ENCODE data around the gene ZDHHC3.
"Not testable (repeated sequence)": the region's sequence is repeated elsewhere in the genome, so short reads cannot be mapped to it uniquely, and the experiment has no call there.

The ZDHHC3 gene

GRCh38 chr3:44993471-44994205 is 17.7 kb upstream of the ZDHHC3 start:
- no peak for DNase-seq

GRCh38 chr3:44992555-44993470 is 16.8 kb upstream of the ZDHHC3 start:
- DNase-seq: peak; percentile 27

GRCh38 chr3:44991326-44991725 is 15.4 kb upstream of the ZDHHC3 start:
- no peak for DNase-seq

DNA sequence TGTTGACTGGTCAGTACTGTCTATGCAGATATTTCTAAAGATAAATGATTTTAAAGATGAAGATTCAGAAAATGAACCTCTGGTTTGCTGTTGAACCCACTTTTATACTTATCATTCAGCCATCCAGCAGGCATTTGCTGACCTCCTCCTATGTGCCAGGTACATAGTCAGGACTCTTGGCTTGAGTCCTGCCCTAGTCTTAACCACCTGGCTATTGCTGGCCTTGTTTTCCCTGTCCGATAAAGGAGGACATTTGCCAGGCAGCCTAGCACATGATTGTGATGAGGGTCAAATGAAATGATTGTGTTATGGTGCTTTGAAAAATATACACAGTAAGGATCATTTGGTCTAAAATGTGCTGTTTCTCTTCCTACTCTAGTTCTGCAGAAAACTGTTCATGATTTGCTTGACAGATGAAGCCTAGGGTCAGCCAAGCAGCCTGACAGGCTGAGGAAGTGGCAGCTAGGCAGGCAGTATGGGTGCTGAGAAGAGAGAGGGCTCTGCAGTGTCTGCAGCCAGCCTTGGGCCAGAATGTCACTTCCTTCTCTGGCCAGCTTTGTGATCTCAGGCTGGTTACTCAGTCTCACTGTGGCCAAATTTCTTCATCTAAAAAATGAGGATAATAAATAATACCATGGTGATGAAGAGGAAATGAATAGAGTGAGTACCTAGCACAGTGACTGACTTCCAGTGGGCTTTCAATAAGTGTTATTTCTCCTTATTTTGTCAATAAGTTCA is 13.8 kb upstream of the ZDHHC3 start:
- no peak for DNase-seq

- no peak for DNase-seq
Observed at GRCh38 chr3:44989141-44989540, 13.2 kb upstream of the ZDHHC3 start.

DNA sequence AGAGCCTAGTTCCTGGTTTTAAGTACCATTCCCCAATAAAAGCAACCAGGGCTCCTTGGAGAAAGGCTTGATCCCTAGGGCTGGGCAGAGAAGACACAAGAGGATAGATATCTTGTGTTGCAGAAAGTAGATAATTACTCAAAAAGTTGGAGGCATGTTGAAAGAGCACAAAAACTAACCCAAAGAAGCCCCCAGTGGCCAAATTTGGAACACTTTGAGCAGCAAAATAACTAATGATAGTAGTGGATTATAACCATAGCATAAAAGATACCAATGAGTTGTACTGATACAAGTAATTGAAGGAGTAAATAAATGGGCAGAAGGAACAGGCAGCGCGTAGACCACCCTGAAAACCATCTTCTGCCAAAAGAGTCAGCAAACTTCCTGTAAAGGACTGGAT is 12.1 kb upstream of the ZDHHC3 start:
- no peak for DNase-seq

GRCh38 chr3:44987332-44987731 is 11.4 kb upstream of the ZDHHC3 start:
- no peak for DNase-seq

DNA sequence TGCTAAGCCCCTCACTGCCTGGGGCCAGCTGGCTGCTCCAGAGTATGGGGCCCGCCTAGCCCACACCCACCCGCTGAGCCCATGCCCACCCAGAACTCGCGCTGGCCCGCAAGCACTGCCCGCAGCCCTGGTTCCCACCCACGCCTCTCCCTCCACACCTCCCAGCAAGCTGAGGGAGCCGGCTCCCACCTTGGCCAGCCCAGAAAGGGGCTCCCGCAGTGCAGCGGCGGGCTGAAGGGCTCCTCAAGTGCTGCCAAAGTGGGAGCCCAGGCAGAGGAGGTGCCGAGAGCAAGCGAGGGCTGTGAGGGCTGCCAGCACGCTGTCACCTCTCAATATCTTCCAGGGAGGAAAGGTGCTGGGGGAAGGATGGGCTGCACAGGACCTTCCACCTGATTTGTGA is 10.4 kb upstream of the ZDHHC3 start:
- not testable (repeated sequence) for DNase-seq

DNA sequence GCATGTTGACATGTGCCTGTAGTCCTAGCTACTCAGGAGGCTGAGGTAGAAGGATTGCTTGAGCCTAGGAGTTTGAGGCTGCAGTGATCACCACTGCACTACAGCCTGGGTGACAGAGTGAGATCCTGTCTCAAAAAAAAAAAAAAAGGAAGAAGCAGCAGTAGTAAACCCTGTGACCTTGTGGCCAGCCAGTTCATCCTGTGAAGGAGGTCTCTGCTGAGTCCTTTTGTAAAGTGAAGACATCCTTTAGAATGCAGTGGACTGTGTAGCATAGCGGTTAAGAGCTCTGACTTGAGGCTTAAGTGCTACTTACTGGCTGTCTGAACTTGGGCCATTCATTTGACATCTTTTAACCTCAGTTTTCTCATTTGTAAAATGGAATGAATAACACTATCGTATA is 8.4 kb upstream of the ZDHHC3 start:
- DNase-seq: no peak

- DNase-seq: no peak
Observed at GRCh38 chr3:44983484-44983941, 7.5 kb upstream of the ZDHHC3 start.

DNA sequence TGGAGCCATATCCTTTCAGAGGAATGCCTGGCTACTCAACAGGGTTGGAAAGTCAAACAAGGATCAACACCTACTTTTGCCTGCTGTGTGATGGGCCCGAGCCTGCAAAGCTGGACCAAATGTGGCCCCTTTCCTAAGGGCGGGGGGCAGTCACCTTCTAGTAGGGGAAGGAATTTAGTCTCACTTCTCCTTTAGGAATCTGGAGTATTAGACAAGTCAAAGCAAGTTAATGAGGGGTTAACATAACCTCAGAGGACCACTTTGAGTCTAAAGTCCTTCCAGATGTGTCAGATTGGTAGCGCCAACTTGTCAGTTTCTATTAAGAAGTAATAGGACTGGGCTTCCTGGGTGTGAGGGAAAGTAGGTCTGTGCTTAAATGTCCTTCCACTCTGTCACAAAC is 6.8 kb upstream of the ZDHHC3 start:
- DNase-seq: no peak

- no peak for DNase-seq
Observed at GRCh38 chr3:44981751-44982150, 5.8 kb upstream of the ZDHHC3 start.

DNA sequence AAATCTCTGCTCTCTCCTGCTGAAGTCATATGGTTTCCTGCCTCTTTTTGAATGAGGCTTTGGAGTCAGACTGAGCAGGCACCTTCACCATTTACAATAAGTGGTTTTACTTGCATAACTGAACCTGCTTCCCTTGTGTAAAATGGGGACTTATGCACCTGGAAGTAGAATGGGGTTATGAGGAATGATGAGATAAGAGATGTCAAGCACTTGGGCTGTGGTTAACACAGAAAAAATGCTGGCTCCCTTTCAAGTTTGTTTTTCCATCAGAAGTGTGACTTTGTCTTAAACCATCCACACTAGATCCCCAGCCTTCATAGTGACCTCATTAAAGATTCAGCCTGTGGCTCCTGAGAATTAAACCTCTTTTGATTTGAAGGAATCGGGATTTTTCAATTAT is 5.2 kb upstream of the ZDHHC3 start:
- no peak for DNase-seq

GRCh38 chr3:44974416-44974815 is 1.6 kb downstream of the ZDHHC3 start:
- no peak for DNase-seq

DNA sequence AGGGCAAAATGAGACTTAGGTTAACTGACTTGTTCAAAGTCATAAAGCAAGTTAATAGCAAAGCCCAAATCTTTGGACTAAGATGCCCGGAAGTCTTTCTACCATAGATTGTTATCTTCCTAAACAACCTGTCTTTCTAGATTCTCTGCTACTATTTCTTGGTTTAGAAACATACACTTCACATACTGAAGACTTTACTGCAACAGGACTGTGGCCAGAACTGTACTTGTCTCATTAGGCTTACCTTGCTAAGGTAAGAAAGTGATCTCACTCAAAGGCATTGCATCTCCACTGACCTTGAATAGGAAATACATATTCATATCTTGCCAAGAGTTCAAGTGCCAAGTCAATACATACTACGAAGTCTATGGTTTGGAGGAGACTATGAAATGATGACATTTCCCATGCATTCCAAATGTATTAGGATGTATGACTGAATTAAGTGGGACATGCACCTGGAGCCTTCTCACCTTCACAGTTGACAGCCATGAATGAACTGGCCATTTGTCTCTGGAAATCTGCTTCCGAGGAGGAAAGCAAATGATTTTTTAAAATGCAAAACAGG is 5.0 kb downstream of the ZDHHC3 start:
- no peak for DNase-seq

DNA sequence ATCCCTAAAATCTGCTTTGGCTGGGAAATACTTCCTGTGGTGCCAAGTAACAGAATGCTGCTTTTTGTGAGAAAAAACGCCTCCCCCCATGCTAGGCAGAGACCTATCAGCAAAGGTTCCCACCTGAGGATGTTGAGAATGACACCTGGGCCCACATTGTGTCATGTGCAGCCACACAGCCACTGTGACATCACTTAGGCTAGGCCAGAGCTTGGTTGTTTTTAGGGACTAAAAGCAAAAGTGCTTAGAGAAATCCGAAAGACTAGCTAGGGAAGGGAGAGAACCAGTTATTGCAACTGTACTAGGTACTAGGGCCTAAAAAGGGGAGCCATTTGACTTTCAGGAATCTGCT is 6.2 kb downstream of the ZDHHC3 start:
- no peak for DNase-seq

DNA sequence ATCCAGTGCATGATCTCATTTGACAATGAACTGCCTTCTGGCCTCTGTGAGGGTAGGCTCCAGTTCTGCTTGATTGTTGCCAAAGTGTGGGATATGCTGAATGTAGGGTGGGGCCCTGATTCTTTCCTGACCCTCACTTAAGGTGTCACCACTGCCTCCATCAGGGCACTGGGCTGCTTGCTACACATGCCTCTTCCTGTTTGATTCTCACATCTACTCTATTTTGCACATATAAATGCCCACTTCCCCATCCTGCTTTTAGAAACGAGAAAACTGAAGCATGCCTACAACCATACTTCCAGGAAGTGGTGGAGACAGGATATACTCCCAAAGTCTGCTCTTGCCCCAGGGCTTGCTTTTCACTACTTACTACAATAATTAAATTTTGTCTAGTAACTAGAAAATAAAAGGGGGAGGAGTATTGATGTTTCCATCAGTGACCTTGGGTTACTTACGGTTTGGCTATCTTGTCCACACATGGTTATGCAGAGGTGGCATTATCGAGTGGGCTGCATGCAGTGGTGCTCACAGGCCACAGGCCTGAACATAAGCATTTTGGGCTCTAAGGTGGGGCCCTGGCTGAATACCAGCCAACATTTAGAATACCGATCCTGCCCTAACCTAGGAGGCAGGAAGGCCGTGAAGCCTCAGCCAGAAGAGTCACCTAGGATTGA is 6.7 kb downstream of the ZDHHC3 start:
- DNase-seq: no peak

DNA sequence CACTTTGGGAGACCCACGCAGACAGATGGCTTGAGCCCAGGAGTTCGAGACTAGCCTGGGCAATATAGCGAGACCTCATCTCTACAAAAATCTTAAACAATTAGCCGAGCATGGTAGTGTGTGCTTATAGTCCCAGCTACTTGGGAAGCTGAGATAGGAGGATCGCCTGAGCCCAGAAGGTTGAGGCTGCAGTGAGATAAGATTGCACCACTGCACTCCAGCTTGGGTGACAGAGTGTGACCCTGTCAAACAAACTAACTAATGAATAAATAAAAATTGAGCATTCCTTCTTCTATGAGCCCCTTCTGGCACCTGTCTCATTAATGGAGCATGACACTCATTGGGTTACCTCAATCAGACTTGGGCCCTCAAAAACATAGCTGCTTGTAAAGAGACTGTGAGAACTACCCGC is 7.5 kb downstream of the ZDHHC3 start:
- DNase-seq: no peak

DNA sequence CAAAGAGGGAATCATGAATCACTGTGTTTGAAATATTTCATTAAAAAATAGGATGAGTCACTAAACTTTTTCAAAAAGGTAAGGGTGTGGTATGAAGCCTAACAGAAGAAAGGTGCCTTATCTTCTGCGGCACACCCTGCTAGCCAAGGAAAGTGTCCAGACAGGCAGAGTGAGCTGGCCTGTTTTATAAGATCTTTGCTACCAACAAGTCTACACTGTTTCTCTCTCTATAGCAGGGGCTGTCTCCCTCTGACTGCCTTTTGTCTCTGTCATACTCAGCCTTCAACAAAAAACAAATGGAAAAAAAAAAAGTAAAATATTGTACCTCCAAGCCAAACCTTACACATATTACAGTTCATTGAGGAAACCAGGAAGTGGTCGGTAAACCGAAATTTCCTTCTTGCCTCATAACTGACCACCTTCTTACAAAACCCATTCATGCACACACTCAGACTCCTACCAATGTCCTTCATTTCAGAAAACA is 9.1 kb downstream of the ZDHHC3 start:
- no peak for DNase-seq

- DNase-seq: no peak
Observed at GRCh38 chr3:44965165-44965564, 10.8 kb downstream of the ZDHHC3 start.

DNA sequence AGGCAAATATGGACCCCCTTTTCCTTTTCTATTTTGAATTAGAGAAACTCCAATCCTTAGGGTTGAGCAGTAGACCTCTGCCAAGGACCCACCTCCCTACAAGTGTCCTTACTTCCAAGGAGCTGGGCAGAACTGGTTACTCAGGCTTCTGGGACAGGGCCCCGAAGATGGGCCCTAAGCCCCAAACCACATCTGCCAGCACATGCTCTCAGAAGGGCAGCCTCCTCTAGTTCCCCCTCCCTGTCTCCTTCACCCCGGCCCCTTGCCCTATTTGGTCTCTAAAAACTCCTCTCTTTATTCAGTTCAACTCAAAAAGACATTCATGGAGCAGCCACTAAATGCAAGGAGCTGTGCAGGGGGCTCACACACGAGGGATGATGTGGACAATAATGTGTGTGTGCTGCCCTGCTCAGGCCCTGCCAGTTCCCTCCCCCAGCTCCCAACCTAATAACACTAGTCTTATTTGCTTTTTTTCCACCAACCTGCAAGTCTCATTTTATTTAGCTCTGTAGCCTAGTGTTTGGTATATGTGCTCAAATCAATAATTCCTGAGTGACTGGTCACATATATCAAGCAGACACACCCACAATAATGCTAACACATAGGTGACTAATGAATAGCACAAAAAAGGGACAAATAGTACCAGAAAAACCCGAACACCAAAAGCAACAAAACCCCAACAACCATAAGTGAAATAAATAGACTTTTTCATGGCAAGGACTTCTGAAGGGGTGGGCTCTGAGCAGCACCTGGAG is 12.2 kb downstream of the ZDHHC3 start:
- no peak for DNase-seq
